ENCODE results near the gene NUP58. TPM values are rescaled to one million over a fixed set of nuclear protein-coding genes. Genes with fewer than 3 reads are reported as not detected.

The NUP58 gene
- total and polyA plus RNA-seq, 2 experiments from 2014 or later: 27.6 to 91.8 TPM

- Mint-ChIP-seq H3K36me3 (ENCODE audit: low read depth) (no peaks in the 10 kb centered on the region; the same call in 2 of the 3 replicates), H3K27ac (no peak overlapping the region), H3K4me3 (peak overlapping the region; percentile 83), H3K9me3 (no peaks in the 10 kb centered on the region; the same call in 2 of the 3 replicates), H3K27me3 (ENCODE audit: insufficient read depth, low read depth, poor library complexity) (peaks cover 35% of the 10 kb centered on the region), H3K4me1 (peaks cover 30% of the 10 kb centered on the region)
- H3K27me3 ChIP-seq (ENCODE audit: insufficient read depth): peaks cover 47% of the 10 kb centered on the region
- peak overlapping the region; percentile 77 for H3K4me3 ChIP-seq
- peaks cover 12% of the 10 kb centered on the region for H3K4me1 ChIP-seq (ENCODE audit: insufficient read depth)
- no peaks in the 10 kb centered on the region; the same call in 1 of the 2 replicates for H3F3A ChIP-seq (replicated peaks; ENCODE audit: low read depth)
- peak overlapping the region; percentile 92 for H2AFZ ChIP-seq
- no peaks in the 10 kb centered on the region for H3K9me2 ChIP-seq (ENCODE audit: insufficient read depth)
- DNase-seq (ENCODE audit: low spot score) (peak; percentile 64), ATAC-seq (peak; percentile 61)
- no peaks in the 10 kb centered on the region for H3K79me2 ChIP-seq (replicated peaks; ENCODE audit: insufficient read depth)
- no peak overlapping the region for H3K27ac ChIP-seq (ENCODE audit: low read depth)
- no peaks in the 10 kb centered on the region for H4K20me1 ChIP-seq (replicated peaks; ENCODE audit: insufficient read depth)
- H3K4me2 ChIP-seq: peak overlapping the region; percentile 84
- TF ChIP-seq EZH2 (IDR thresholded peaks at IDR 0.05; ENCODE audit: low read depth, unreplicated experiment) (no peak), CREB1 (CRISPR knock-in tag; IDR thresholded peaks at IDR 0.05; ENCODE audit: low read depth) (0 out of 2 replicates have a peak, but pooled peaks have one; percentile 8), POLR2AphosphoS5 (IDR thresholded peaks at IDR 0.05; ENCODE audit: low read depth) (no peak), NANOG (IDR thresholded peaks at IDR 0.05; ENCODE audit: borderline replicate concordance) (no peak)
- H3K36me3 ChIP-seq (ENCODE audit: insufficient read depth): no peaks in the 10 kb centered on the region
These were observed 71.1 kb downstream of the NUP58 start for GRCh38 chr13:25372284-25373081.

DNA sequence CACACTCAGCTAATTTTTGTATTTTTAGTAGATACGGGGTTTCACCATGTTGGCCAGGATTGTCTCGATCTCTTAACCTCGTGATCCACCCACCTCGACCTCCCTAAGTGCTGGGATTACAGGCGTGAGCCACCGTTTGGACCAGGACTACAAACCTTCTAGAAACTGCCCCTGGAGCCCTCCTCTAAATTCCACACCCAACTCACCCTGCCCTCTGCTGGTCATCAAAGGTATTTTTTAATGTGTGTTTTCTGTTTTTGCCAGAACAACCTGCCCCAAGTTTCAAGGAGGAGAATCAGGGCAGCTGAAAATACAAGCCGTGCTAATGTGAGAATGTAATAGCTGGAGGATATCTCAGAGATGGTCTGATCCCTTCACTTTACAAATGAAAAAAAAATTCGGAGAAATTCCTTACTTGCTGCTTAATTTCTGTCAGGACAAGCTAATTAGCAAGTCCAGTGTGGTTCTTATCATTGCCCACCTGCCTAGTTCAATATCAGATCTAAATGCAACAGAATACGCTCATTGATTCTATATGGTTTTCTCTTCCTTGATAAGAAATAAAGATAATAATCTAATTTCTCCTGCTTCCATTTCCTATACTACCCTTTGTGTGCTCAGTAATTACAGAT, 74.4 kb downstream of the NUP58 start:
- H2AFZ ChIP-seq: no peak overlapping the region
- no peak for TF ChIP-seq JUNB (IDR thresholded peaks at IDR 0.05; ENCODE audit: unreplicated experiment)
- TF ChIP-seq, protein P1, sequence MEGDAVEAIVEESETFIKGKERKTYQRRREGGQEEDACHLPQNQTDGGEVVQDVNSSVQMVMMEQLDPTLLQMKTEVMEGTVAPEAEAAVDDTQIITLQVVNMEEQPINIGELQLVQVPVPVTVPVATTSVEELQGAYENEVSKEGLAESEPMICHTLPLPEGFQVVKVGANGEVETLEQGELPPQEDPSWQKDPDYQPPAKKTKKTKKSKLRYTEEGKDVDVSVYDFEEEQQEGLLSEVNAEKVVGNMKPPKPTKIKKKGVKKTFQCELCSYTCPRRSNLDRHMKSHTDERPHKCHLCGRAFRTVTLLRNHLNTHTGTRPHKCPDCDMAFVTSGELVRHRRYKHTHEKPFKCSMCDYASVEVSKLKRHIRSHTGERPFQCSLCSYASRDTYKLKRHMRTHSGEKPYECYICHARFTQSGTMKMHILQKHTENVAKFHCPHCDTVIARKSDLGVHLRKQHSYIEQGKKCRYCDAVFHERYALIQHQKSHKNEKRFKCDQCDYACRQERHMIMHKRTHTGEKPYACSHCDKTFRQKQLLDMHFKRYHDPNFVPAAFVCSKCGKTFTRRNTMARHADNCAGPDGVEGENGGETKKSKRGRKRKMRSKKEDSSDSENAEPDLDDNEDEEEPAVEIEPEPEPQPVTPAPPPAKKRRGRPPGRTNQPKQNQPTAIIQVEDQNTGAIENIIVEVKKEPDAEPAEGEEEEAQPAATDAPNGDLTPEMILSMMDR (conservative IDR thresholded peaks at IDR 0.05; ENCODE audit: low read depth in 2 of 2): peak; percentile 72 to 82
- no peak for TF ChIP-seq EZH2 (IDR thresholded peaks at IDR 0.05; ENCODE audit: low read depth, unreplicated experiment)
- TF ChIP-seq POLR2AphosphoS5 (IDR thresholded peaks at IDR 0.05; ENCODE audit: low read depth): no peak
- TF ChIP-seq, protein P2, sequence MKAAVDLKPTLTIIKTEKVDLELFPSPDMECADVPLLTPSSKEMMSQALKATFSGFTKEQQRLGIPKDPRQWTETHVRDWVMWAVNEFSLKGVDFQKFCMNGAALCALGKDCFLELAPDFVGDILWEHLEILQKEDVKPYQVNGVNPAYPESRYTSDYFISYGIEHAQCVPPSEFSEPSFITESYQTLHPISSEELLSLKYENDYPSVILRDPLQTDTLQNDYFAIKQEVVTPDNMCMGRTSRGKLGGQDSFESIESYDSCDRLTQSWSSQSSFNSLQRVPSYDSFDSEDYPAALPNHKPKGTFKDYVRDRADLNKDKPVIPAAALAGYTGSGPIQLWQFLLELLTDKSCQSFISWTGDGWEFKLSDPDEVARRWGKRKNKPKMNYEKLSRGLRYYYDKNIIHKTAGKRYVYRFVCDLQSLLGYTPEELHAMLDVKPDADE (IDR thresholded peaks at IDR 0.05): no peak
- TF ChIP-seq, protein P3, sequence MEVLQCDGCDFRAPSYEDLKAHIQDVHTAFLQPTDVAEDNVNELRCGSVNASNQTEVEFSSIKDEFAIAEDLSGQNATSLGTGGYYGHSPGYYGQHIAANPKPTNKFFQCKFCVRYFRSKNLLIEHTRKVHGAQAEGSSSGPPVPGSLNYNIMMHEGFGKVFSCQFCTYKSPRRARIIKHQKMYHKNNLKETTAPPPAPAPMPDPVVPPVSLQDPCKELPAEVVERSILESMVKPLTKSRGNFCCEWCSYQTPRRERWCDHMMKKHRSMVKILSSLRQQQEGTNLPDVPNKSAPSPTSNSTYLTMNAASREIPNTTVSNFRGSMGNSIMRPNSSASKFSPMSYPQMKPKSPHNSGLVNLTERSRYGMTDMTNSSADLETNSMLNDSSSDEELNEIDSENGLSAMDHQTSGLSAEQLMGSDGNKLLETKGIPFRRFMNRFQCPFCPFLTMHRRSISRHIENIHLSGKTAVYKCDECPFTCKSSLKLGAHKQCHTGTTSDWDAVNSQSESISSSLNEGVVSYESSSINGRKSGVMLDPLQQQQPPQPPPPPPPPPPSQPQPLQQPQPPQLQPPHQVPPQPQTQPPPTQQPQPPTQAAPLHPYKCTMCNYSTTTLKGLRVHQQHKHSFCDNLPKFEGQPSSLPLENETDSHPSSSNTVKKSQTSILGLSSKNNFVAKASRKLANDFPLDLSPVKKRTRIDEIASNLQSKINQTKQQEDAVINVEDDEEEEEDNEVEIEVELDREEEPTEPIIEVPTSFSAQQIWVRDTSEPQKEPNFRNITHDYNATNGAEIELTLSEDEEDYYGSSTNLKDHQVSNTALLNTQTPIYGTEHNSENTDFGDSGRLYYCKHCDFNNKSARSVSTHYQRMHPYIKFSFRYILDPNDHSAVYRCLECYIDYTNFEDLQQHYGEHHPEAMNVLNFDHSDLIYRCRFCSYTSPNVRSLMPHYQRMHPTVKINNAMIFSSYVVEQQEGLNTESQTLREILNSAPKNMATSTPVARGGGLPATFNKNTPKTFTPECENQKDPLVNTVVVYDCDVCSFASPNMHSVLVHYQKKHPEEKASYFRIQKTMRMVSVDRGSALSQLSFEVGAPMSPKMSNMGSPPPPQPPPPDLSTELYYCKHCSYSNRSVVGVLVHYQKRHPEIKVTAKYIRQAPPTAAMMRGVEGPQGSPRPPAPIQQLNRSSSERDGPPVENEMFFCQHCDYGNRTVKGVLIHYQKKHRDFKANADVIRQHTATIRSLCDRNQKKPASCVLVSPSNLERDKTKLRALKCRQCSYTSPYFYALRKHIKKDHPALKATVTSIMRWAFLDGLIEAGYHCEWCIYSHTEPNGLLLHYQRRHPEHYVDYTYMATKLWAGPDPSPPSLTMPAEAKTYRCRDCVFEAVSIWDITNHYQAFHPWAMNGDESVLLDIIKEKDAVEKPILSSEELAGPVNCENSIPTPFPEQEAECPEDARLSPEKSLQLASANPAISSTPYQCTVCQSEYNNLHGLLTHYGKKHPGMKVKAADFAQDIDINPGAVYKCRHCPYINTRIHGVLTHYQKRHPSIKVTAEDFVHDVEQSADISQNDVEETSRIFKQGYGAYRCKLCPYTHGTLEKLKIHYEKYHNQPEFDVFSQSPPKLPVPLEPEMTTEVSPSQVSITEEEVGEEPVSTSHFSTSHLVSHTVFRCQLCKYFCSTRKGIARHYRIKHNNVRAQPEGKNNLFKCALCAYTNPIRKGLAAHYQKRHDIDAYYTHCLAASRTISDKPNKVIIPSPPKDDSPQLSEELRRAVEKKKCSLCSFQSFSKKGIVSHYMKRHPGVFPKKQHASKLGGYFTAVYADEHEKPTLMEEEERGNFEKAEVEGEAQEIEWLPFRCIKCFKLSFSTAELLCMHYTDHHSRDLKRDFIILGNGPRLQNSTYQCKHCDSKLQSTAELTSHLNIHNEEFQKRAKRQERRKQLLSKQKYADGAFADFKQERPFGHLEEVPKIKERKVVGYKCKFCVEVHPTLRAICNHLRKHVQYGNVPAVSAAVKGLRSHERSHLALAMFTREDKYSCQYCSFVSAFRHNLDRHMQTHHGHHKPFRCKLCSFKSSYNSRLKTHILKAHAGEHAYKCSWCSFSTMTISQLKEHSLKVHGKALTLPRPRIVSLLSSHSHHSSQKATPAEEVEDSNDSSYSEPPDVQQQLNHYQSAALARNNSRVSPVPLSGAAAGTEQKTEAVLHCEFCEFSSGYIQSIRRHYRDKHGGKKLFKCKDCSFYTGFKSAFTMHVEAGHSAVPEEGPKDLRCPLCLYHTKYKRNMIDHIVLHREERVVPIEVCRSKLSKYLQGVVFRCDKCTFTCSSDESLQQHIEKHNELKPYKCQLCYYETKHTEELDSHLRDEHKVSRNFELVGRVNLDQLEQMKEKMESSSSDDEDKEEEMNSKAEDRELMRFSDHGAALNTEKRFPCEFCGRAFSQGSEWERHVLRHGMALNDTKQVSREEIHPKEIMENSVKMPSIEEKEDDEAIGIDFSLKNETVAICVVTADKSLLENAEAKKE (CRISPR knock-in tag; IDR thresholded peaks at IDR 0.05): no peak
- TF ChIP-seq STAT1 (IDR thresholded peaks at IDR 0.05; ENCODE audit: unreplicated experiment): no peak

More for the DNA sequence above, 74.4 kb downstream of the NUP58 start:
- Mint-ChIP-seq H3K36me3 (ENCODE audit: low read depth) (no peaks in the 10 kb centered on the region; the same call in 2 of the 3 replicates), H3K4me1 (peaks cover 49% of the 10 kb centered on the region), H3K9me3 (no peaks in the 10 kb centered on the region), H3K4me3 (no peak overlapping the region), H3K27ac (no peak overlapping the region), H3K27me3 (ENCODE audit: insufficient read depth, low read depth, poor library complexity) (peaks cover 32% of the 10 kb centered on the region)
- Histone ChIP-seq H3K27me3 (ENCODE audit: insufficient read depth) (peaks cover 29% of the 10 kb centered on the region), H4K20me1 (replicated peaks; ENCODE audit: insufficient read depth) (no peaks in the 10 kb centered on the region), H3K9me2 (ENCODE audit: insufficient read depth) (no peaks in the 10 kb centered on the region), H3K4me1 (ENCODE audit: insufficient read depth) (peaks cover 34% of the 10 kb centered on the region), H3F3A (replicated peaks; ENCODE audit: low read depth) (no peaks in the 10 kb centered on the region; the same call in 1 of the 2 replicates), H3K27ac (ENCODE audit: low read depth) (no peak overlapping the region), H3K4me3 (no peak overlapping the region), H3K36me3 (ENCODE audit: insufficient read depth) (no peaks in the 10 kb centered on the region), H3K79me2 (replicated peaks; ENCODE audit: insufficient read depth) (no peaks in the 10 kb centered on the region), H3K4me2 (no peak overlapping the region)
- ATAC-seq (peak; percentile 12), DNase-seq (ENCODE audit: low spot score) (peak; percentile 80)

All from GM23338 (cell line).